Measurements from ENCODE around the gene EYS. TPM values are rescaled to one million over a fixed set of nuclear protein-coding genes. Genes with fewer than 3 reads are reported as not detected.

Gene EYS
- total and polyA plus RNA-seq, 2 of the 13 experiments (the other 11 are each of a cell fraction or from before 2014, with no cell fraction given): 0.04 to 0.07 TPM

DNA sequence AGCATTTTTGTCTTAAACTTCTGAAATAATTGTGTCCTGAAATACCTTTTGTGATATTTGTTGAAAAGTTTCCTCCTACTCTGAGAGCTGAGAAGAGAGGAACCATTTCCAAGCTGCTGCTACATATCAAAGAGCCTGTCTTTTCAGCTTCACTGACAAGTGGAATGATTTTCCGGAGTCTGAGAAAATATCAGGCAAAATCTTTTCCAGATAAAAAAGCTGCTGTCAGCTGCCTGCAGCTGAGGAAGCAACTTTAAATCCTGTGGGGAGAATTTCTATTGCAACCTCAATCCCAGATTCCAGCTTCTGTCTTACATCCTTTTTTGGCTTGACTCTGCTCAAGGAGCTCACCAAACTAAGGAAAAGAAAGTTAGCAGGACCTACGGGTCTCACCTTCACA lies 1167.1 kb downstream of the EYS start:
- no peak for DNase-seq (ENCODE audit: low spot score)
- no peaks in the 10 kb centered on the region for H3K27me3 ChIP-seq (ENCODE audit: control insufficient read depth in 1 of 2, insufficient read depth in 2 of 2, low read length in 2 of 2)
- no peaks in the 10 kb centered on the region for H3K36me3 ChIP-seq (replicated peaks in 1 of 2; ENCODE audit: control insufficient read depth in 1 of 2, insufficient read depth in 2 of 2, low read length in 2 of 2)
- TF ChIP-seq SP140L (CRISPR knock-in tag; IDR thresholded peaks at IDR 0.05; ENCODE audit: borderline replicate concordance) (no peak), JUN (CRISPR knock-in tag; IDR thresholded peaks at IDR 0.05) (no peak), ASH2L (IDR thresholded peaks at IDR 0.05; ENCODE audit: insufficient read length, low read depth, low read length) (no peak), ZNF256 (CRISPR knock-in tag; conservative IDR thresholded peaks at IDR 0.05) (no peak), KDM2A (CRISPR knock-in tag; IDR thresholded peaks at IDR 0.05; ENCODE audit: borderline replicate concordance, low read depth) (no peak), MYC (CRISPR knock-in tag; IDR thresholded peaks at IDR 0.05; ENCODE audit: borderline replicate concordance) (no peak), THAP11 (CRISPR knock-in tag; IDR thresholded peaks at IDR 0.05) (no peak), NFYC (CRISPR knock-in tag; IDR thresholded peaks at IDR 0.05) (no peak), ARNT (IDR thresholded peaks at IDR 0.05) (no peak), FOXA1 (IDR thresholded peaks at IDR 0.05) (no peak), FOXA1 (CRISPR knock-in tag; IDR thresholded peaks at IDR 0.05) (no peak), HNF4G (IDR thresholded peaks at IDR 0.05; ENCODE audit: borderline replicate concordance, low read depth, low read length) (no peak), HNF4G (CRISPR knock-in tag; IDR thresholded peaks at IDR 0.05; ENCODE audit: borderline replicate concordance, low read depth) (no peak), ZNF674 (CRISPR knock-in tag; IDR thresholded peaks at IDR 0.05; ENCODE audit: low read depth) (no peak), PRMT3 (CRISPR knock-in tag; IDR thresholded peaks at IDR 0.05; ENCODE audit: borderline replicate concordance, low read depth) (no peak), ZNF569 (CRISPR knock-in tag; IDR thresholded peaks at IDR 0.05; ENCODE audit: borderline replicate concordance) (no peak), ZNF260 (CRISPR knock-in tag; IDR thresholded peaks at IDR 0.05; ENCODE audit: borderline replicate concordance, low read depth) (no peak), ZNF20 (CRISPR knock-in tag; IDR thresholded peaks at IDR 0.05) (no peak)
- TF ChIP-seq, protein P1, sequence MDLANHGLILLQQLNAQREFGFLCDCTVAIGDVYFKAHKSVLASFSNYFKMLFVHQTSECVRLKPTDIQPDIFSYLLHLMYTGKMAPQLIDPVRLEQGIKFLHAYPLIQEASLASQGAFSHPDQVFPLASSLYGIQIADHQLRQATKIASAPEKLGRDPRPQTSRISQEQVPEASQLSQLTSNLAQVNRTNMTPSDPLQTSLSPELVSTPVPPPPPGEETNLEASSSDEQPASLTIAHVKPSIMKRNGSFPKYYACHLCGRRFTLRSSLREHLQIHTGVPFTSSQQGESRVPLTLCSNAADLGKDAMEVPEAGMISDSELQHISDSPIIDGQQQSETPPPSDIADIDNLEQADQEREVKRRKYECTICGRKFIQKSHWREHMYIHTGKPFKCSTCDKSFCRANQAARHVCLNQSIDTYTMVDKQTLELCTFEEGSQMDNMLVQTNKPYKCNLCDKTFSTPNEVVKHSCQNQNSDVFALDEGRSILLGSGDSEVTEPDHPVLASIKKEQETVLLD (CRISPR knock-in tag; IDR thresholded peaks at IDR 0.05; ENCODE audit: low read depth): no peak
- TF ChIP-seq, protein P2, sequence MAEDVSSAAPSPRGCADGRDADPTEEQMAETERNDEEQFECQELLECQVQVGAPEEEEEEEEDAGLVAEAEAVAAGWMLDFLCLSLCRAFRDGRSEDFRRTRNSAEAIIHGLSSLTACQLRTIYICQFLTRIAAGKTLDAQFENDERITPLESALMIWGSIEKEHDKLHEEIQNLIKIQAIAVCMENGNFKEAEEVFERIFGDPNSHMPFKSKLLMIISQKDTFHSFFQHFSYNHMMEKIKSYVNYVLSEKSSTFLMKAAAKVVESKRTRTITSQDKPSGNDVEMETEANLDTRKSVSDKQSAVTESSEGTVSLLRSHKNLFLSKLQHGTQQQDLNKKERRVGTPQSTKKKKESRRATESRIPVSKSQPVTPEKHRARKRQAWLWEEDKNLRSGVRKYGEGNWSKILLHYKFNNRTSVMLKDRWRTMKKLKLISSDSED (CRISPR knock-in tag; IDR thresholded peaks at IDR 0.05): no peak
- H3K9me3 ChIP-seq (ENCODE audit: low read length): no peaks in the 10 kb centered on the region
- H3K27ac ChIP-seq (ENCODE audit: extremely low read length, insufficient read depth, low read length): no peak overlapping the region
- no peaks in the 10 kb centered on the region for H3K4me1 ChIP-seq (ENCODE audit: insufficient read depth, low read length)
- no peaks in the 10 kb centered on the region for H3K79me2 ChIP-seq (ENCODE audit: insufficient read depth, low read length)
- in situ Hi-C loops (cut with HindIII; ENCODE audit: extremely low pct_ligation_motif_present, low pct_unique_long_range_greater_than_20kb): no loop called here
- no peak overlapping the region for H3K4me3 ChIP-seq (replicated peaks in 1 of 3; ENCODE audit: insufficient read depth in 1 of 3, low read depth in 2 of 3, low read length in 3 of 3)
- BruUV-seq (replicated peaks): no TSS peak
- no peak overlapping the region for H3K4me2 ChIP-seq (ENCODE audit: low read depth, low read length)
- no peaks in the 10 kb centered on the region for H4K20me1 ChIP-seq (ENCODE audit: insufficient read depth, low read length)
- WGBS (ENCODE audit: low lambda C conversion rate): 4% methylated on average over 2 of the region's 2 CpGs
- H3K9ac ChIP-seq (ENCODE audit: insufficient read depth, low read depth, low read length): no peak overlapping the region
- ATAC-seq: no peak
- no peak for FAIRE-seq
- ChIA-PET CTCF (ENCODE audit: low intra/inter-chr PET ratio, low total read pairs) (no interaction called here), POLR2A (no interaction called here)
- H2AFZ ChIP-seq (ENCODE audit: low read length): no peak overlapping the region
- intact Hi-C loops (cut with micrococcal nuclease; ENCODE audit: unreplicated experiment): no loop called here

Data from HepG2 (cell line).